Panc1 (cell line): ENCODE results near the gene SCUBE2. TPM values are rescaled to one million over a fixed set of nuclear protein-coding genes. Genes with fewer than 3 reads are reported as not detected.
A peak's percentile ranks its signal among the peaks of the same experiment; 100 is the strongest.

Experiments used
- ATAC-seq: fragments of 200-7000 bp; cut with Tn5 transposase; 2 replicates; pipeline ENCODE4 v1.9.1; 2020; ENCODE audit warnings: mild to moderate bottlenecking, moderate library complexity
- BruUV-seq: library from RNA; stranded (reverse); fragments of 400-500 nt; replicated peaks from 2 replicates; lab custom pipeline; 2021; lab: Mats Ljungman, UMichigan
- CTCF ChIA-PET: fragments of 300-600 bp; sonication (Branson Sonifier 250); formaldehyde crosslinking; loops from one replicate; lab custom pipeline; 2022; ENCODE audit warnings: antibody characterized with exemption; lab: Charles Lee
- POLR2A ChIA-PET: fragments of 300-600 bp; sonication (Branson Sonifier 250); formaldehyde crosslinking; loops from one replicate; lab custom pipeline; 2022; ENCODE audit warnings: antibody characterized with exemption; lab: Charles Lee
- DNase-seq: peaks from one replicate; pipeline ENCODE4 v3.0.0-alpha.2; 2010; ENCODE audit warnings: low read depth, low spot score
- H3K27ac ChIP-seq: 2 replicates; pipeline ENCODE4 v1.5.1; 2011; ENCODE audit warnings: mild to moderate bottlenecking, low read length, inconsistent platforms
- H3K27me3 ChIP-seq: fragments of 200-500 bp; sonication (Bioruptor generic); 2 replicates; pipeline ENCODE4 v1.6.0; 2014; ENCODE audit warnings: low read length, inconsistent platforms; ENCODE audit not compliant: control insufficient read depth, insufficient read depth
- H3K36me3 ChIP-seq: fragments of 200-500 bp; sonication (Bioruptor generic); 2 replicates; pipeline ENCODE4 v1.5.1; 2014; ENCODE audit warnings: inconsistent platforms, mild to moderate bottlenecking, low read length, moderate library complexity; ENCODE audit not compliant: control insufficient read depth, insufficient read depth
- H3K4me1 ChIP-seq: 2 replicates; pipeline ENCODE4 v1.5.1; 2011; ENCODE audit warnings: inconsistent platforms, mild to moderate bottlenecking, low read length, moderate library complexity; ENCODE audit not compliant: control insufficient read depth, insufficient read depth
- H3K4me3 ChIP-seq, 2 experiments: 2 replicates each; pipeline ENCODE4 v1.5.1; 2011 to 2012; ENCODE audit warnings: low read depth in 2 of 2, low read length in 2 of 2, mild to moderate bottlenecking in 2 of 2, inconsistent platforms in 1 of 2, moderate library complexity in 1 of 2
- H3K9me3 ChIP-seq: fragments of 200-500 bp; sonication (Bioruptor generic); 2 replicates; pipeline ENCODE4 v1.5.1; 2014; ENCODE audit warnings: low read depth, mild to moderate bottlenecking, inconsistent platforms, low read length, moderate library complexity; ENCODE audit not compliant: control insufficient read depth, insufficient read depth
- CTCF ChIP-seq: fragments of 450-650 bp; IDR thresholded peaks from 2 replicates; pipeline ENCODE4 v1.5.1; 2017; ENCODE audit warnings: mild to moderate bottlenecking
- POLR2AphosphoS5 ChIP-seq: IDR thresholded peaks from 2 replicates; pipeline ENCODE4 v1.6.1; 2012; ENCODE audit warnings: mild to moderate bottlenecking, low read depth, low read length, moderate library complexity
- REST ChIP-seq, 2 experiments: IDR thresholded peaks; 2 replicates each; pipeline ENCODE4 v1.6.1; 2011 to 2012; ENCODE audit warnings: low read depth in 2 of 2, control low read depth in 1 of 2, low read length in 1 of 2, mild to moderate bottlenecking in 1 of 2, moderate library complexity in 1 of 2; ENCODE audit not compliant: insufficient read depth in 1 of 2
- SIN3A ChIP-seq: IDR thresholded peaks from 2 replicates; pipeline ENCODE4 v1.6.1; 2012; ENCODE audit warnings: low read depth, mild to moderate bottlenecking, low read length, moderate library complexity, borderline replicate concordance; ENCODE audit not compliant: insufficient read depth
- TCF7L2 ChIP-seq: IDR thresholded peaks from 2 replicates; pipeline ENCODE4 v1.6.1; 2011; ENCODE audit warnings: mild to moderate bottlenecking, low read depth, low read length, inconsistent platforms
- in situ Hi-C: cut with HindIII; loops from 2 replicates; pipeline ENCODE4 v1.10.0; 2016; ENCODE audit warnings: low sequenced_read_pairs, low pct_unique_long_range_greater_than_20kb
- intact Hi-C: fragments of 100-400 bp; cut with micrococcal nuclease; formaldehyde crosslinking; loops from one replicate; pipeline ENCODE4 v1.10.0; 2022; ENCODE audit not compliant: unreplicated experiment
- total RNA-seq: library from RNA; stranded (reverse); gene quantifications from one replicate; pipeline ENCODE4 v1.2.1, GENCODE V29; 2021; ENCODE audit not compliant: unreplicated experiment

The SCUBE2 gene
- total RNA-seq, 1 experiment from 2014 or later, result 2.8 TPM

GRCh38 chr11:9069862-9070470 is 21.4 kb downstream of the SCUBE2 start:
- ChIA-PET POLR2A (no interaction called here), CTCF (no interaction called here)
- H3K4me3 ChIP-seq, result no peak overlapping the region
- H3K4me1 ChIP-seq, result no peaks in the 10 kb centered on the region
- H3K27ac ChIP-seq, result no peak overlapping the region
- in situ Hi-C loops (no loop called here), intact Hi-C loops (no loop called here)
- H3K9me3 ChIP-seq, result no peaks in the 10 kb centered on the region
- ATAC-seq (no peak), DNase-seq (no peak)
- H3K36me3 ChIP-seq, result no peaks in the 10 kb centered on the region
- no TSS peak for BruUV-seq
- no peaks in the 10 kb centered on the region for H3K27me3 ChIP-seq
- no peak for TF ChIP-seq CTCF
- TF ChIP-seq REST (IDR thresholded peaks at IDR 0.05; ENCODE audit: insufficient read depth in 1 of 2, low read depth in 2 of 2, low read length in 1 of 2), result no peak
- TF ChIP-seq TCF7L2, result no peak
- no peak for TF ChIP-seq POLR2AphosphoS5
- TF ChIP-seq SIN3A, result no peak

GRCh38 chr11:9069256-9069655 is 22.1 kb downstream of the SCUBE2 start:
- ChIA-PET POLR2A (no interaction called here), CTCF (interaction anchor here (1.0 kb wide), 1 partner anchor 68 kb away, joined by 3 read pairs; no protein-coding TSS in a partner anchor)
- no peak overlapping the region for H3K27ac ChIP-seq
- DNase-seq (no peak), ATAC-seq (peak; percentile 25; the same call in 1 of the 2 replicates)
- no peaks in the 10 kb centered on the region for H3K9me3 ChIP-seq
- H3K36me3 ChIP-seq, result no peaks in the 10 kb centered on the region
- no TSS peak for BruUV-seq
- in situ Hi-C loops, result no loop called here
- no peaks in the 10 kb centered on the region for H3K4me1 ChIP-seq
- H3K4me3 ChIP-seq, result no peak overlapping the region
- intact Hi-C loops, result no loop called here
- no peaks in the 10 kb centered on the region for H3K27me3 ChIP-seq
- TF ChIP-seq REST (IDR thresholded peaks at IDR 0.05; ENCODE audit: insufficient read depth in 1 of 2, low read depth in 2 of 2, low read length in 1 of 2), result no peak
- TF ChIP-seq SIN3A, result no peak
- TF ChIP-seq CTCF, result no peak
- TF ChIP-seq POLR2AphosphoS5, result no peak
